H1 (cell line): ENCODE measurements around the gene BIN1. TPM values are rescaled to one million over a fixed set of nuclear protein-coding genes. Genes with fewer than 3 reads are reported as not detected.

Experiments
- CTCF ChIA-PET: fragments of 300-600 bp; sonication (Branson Sonifier 250); formaldehyde crosslinking; loops from one replicate; lab custom pipeline; 2021; ENCODE audit not compliant: partially characterized antibody; lab: Charles Lee
- POLR2A ChIA-PET: fragments of 300-600 bp; sonication (Branson Sonifier 250); formaldehyde crosslinking; loops from one replicate; lab custom pipeline; 2021; ENCODE audit warnings: inconsistent platforms; ENCODE audit not compliant: partially characterized antibody; lab: Charles Lee
- DNase-seq, 2 experiments: peaks; one replicate each; pipeline versions ENCODE4 v3.0.0 to v3.0.0-alpha.2; 2010 to 2022; ENCODE audit warnings: low spot score in 2 of 2, low read depth in 1 of 2, mixed read lengths in 1 of 2
- FAIRE-seq: peaks from 2 replicates; lab custom pipeline; 2011; peaks lifted over from hg19 to GRCh38; lab: Jason Lieb, UNC
- H2AFZ ChIP-seq: 2 replicates; pipeline ENCODE4 v1.8.1; 2012; ENCODE audit warnings: low read length, inconsistent platforms
- H2AK5ac ChIP-seq: 2 replicates; pipeline ENCODE4 v1.6.1; 2013; ENCODE audit warnings: low read depth, low read length
- H2BK120ac ChIP-seq: replicated peaks from 2 replicates; pipeline ENCODE3; 2013; ENCODE audit warnings: low read depth, low read length, inconsistent platforms
- H2BK12ac ChIP-seq: 2 replicates; pipeline ENCODE4 v1.6.1; 2013; ENCODE audit warnings: low read depth, low read length
- H2BK15ac ChIP-seq: 2 replicates; pipeline ENCODE4 v1.6.1; 2013; ENCODE audit warnings: low read length
- H2BK20ac ChIP-seq: 2 replicates; pipeline ENCODE4 v1.6.1; 2013; ENCODE audit warnings: low read length
- H2BK5ac ChIP-seq: 2 replicates; pipeline ENCODE4 v1.6.1; 2013; ENCODE audit warnings: low read depth, low read length
- H3K14ac ChIP-seq: 2 replicates; pipeline ENCODE4 v1.6.1; 2013; ENCODE audit warnings: inconsistent platforms; ENCODE audit not compliant: insufficient read length
- H3K18ac ChIP-seq: 2 replicates; pipeline ENCODE4 v1.6.1; 2013; ENCODE audit warnings: low read length; ENCODE audit errors: extremely low read depth
- H3K23ac ChIP-seq: 2 replicates; pipeline ENCODE4 v1.6.1; 2013; ENCODE audit warnings: inconsistent platforms; ENCODE audit not compliant: insufficient read length
- H3K23me2 ChIP-seq: 2 replicates; pipeline ENCODE4 v1.6.1; 2013; ENCODE audit warnings: low read depth, low read length
- H3K27ac ChIP-seq: 2 replicates; pipeline ENCODE4 v1.6.1; 2011; ENCODE audit warnings: low read depth, low read length, inconsistent platforms
- H3K27me3 ChIP-seq, 4 experiments: replicated peaks in 1 of 4; 1 replicate in 1 of 4; 2 replicates in 3 of 4; pipeline versions ENCODE4 v1.6.1 to v1.8.1; 2011 to 2013; ENCODE audit warnings: low read length in 3 of 4, mild to moderate bottlenecking in 3 of 4, inconsistent platforms in 2 of 4, mixed read lengths in 2 of 4, moderate library complexity in 1 of 4; ENCODE audit not compliant: control insufficient read depth in 3 of 4, insufficient read depth in 3 of 4; ENCODE audit errors: extremely low read depth in 1 of 4
- H3K36me3 ChIP-seq, 4 experiments: 2 replicates each; pipeline versions ENCODE4 v1.6.1 to v1.8.1; 2011 to 2013; ENCODE audit warnings: mild to moderate bottlenecking in 4 of 4, low read length in 3 of 4, moderate library complexity in 2 of 4, control low read depth in 1 of 4, inconsistent platforms in 1 of 4; ENCODE audit not compliant: insufficient read depth in 4 of 4, control insufficient read depth in 2 of 4
- H3K4ac ChIP-seq: replicated peaks from 2 replicates; pipeline ENCODE3; 2013; ENCODE audit warnings: low read length, low read depth, mixed read lengths, inconsistent platforms; ENCODE audit not compliant: insufficient read length
- H3K4me1 ChIP-seq, 4 experiments: replicated peaks in 1 of 4; 1 replicate in 1 of 4; 2 replicates in 3 of 4; pipeline versions ENCODE4 v1.6.1 to v1.8.1; 2011 to 2013; ENCODE audit warnings: low read length in 3 of 4, inconsistent platforms in 2 of 4, mixed read lengths in 1 of 4; ENCODE audit not compliant: insufficient read depth in 4 of 4, control insufficient read depth in 3 of 4
- H3K4me2 ChIP-seq, 2 experiments: 2 replicates each; pipeline versions ENCODE4 v1.6.1 to v1.8.1; 2011 to 2013; ENCODE audit warnings: low read depth in 2 of 2, low read length in 2 of 2, control low read depth in 1 of 2, inconsistent platforms in 1 of 2, mild to moderate bottlenecking in 1 of 2; ENCODE audit not compliant: insufficient read depth in 1 of 2
- H3K4me3 ChIP-seq, 4 experiments: fragments of 200-600, 300-600 bp in 1 of 4; sonication (generic), shearing (Covaris generic), sonication (Bioruptor Twin) in 1 of 4; 2 replicates each; pipeline versions ENCODE4 v1.5.1 to v1.8.1; 2011 to 2016; ENCODE audit warnings: low read length in 4 of 4, low read depth in 3 of 4, control low read depth in 2 of 4, inconsistent platforms in 2 of 4, mild to moderate bottlenecking in 2 of 4, mixed read lengths in 1 of 4, moderate library complexity in 1 of 4; ENCODE audit not compliant: insufficient read depth in 2 of 4; ENCODE audit errors: extremely low read depth in 1 of 4
- H3K56ac ChIP-seq: replicated peaks from 2 replicates; pipeline ENCODE3; 2013; ENCODE audit warnings: low read depth, mild to moderate bottlenecking, mixed read lengths, low read length, inconsistent platforms; ENCODE audit not compliant: insufficient read length
- H3K79me1 ChIP-seq: 2 replicates; pipeline ENCODE4 v1.6.1; 2013; ENCODE audit warnings: low read depth, low read length, control low read depth
- H3K79me2 ChIP-seq, 2 experiments: 2 replicates each; pipeline versions ENCODE4 v1.6.1 to v1.8.1; 2012 to 2013; ENCODE audit warnings: low read length in 2 of 2, mild to moderate bottlenecking in 2 of 2, inconsistent platforms in 1 of 2; ENCODE audit not compliant: insufficient read depth in 2 of 2, control insufficient read depth in 1 of 2
- H3K9ac ChIP-seq, 4 experiments: replicated peaks in 1 of 4; 1 replicate in 1 of 4; 2 replicates in 3 of 4; pipeline versions ENCODE4 v1.6.1 to v1.8.1; 2011 to 2013; ENCODE audit warnings: low read depth in 3 of 4, low read length in 3 of 4, control low read depth in 2 of 4, mild to moderate bottlenecking in 2 of 4, moderate library complexity in 2 of 4, inconsistent platforms in 1 of 4; ENCODE audit errors: extremely low read depth in 1 of 4
- H3K9me3 ChIP-seq, 2 experiments: 2 replicates each; pipeline versions ENCODE4 v1.6.1 to v1.8.1; 2012 to 2013; ENCODE audit warnings: mild to moderate bottlenecking in 2 of 2, moderate library complexity in 2 of 2, control low read depth in 1 of 2, inconsistent platforms in 1 of 2, low read depth in 1 of 2, low read length in 1 of 2, mixed read lengths in 1 of 2; ENCODE audit not compliant: insufficient read depth in 2 of 2
- H4K20me1 ChIP-seq, 2 experiments: replicated peaks in 1 of 2; 2 replicates each; pipeline versions ENCODE3 to v1.8.1; 2011 to 2013; ENCODE audit warnings: inconsistent platforms in 2 of 2, low read length in 2 of 2, mild to moderate bottlenecking in 1 of 2; ENCODE audit not compliant: insufficient read depth in 2 of 2, control insufficient read depth in 1 of 2
- H4K5ac ChIP-seq: 2 replicates; pipeline ENCODE4 v1.6.1; 2013; ENCODE audit warnings: low read length, low read depth, mixed read lengths, inconsistent platforms; ENCODE audit not compliant: insufficient read length
- H4K8ac ChIP-seq: 2 replicates; pipeline ENCODE4 v1.8.0; 2013; ENCODE audit warnings: mild to moderate bottlenecking, moderate library complexity, low read length, inconsistent platforms; ENCODE audit not compliant: insufficient read depth; ENCODE audit errors: extremely low read depth
- H4K91ac ChIP-seq: replicated peaks from 2 replicates; pipeline ENCODE3; 2013; ENCODE audit warnings: low read length, mixed read lengths, inconsistent platforms; ENCODE audit not compliant: insufficient read length
- NANOG ChIP-seq: IDR thresholded peaks from 2 replicates; pipeline ENCODE4 v1.6.1; 2011; ENCODE audit warnings: low read length, low read depth, mild to moderate bottlenecking, inconsistent platforms; ENCODE audit not compliant: insufficient read depth, poor library complexity, severe bottlenecking
- RXRA ChIP-seq: IDR thresholded peaks from 2 replicates; pipeline ENCODE4 v1.6.1; 2011; ENCODE audit warnings: low read depth, mild to moderate bottlenecking, low read length, moderate library complexity; ENCODE audit not compliant: insufficient read depth
- WGBS, 2 experiments: shearing (Covaris generic) in 1 of 2; methylation state at CpG; one replicate each; pipeline versions ENCODE4 v1.1.6 to v1.1.7; 2013 to 2015; ENCODE audit warnings: low lambda C conversion rate in 2 of 2, mixed read lengths in 2 of 2, inconsistent platforms in 1 of 2, low coverage in 1 of 2, missing lambda C conversion rate in 1 of 2; ENCODE audit not compliant: insufficient replicate concordance in 2 of 2, insufficient coverage in 1 of 2, insufficient read length in 1 of 2; ENCODE audit errors: extremely low coverage in 1 of 2, missing lambda C conversion rate in 1 of 2; 5-methylcytosine and 5-hydroxymethylcytosine counted together
- polyA plus RNA-seq, 7 experiments: library from polyadenylated mRNA; depleted of rRNA in 3 of 7; stranded (reverse) in 5 of 7; unstranded in 2 of 7; fragments of >200 nt in 5 of 7; fragments of 200-250 nt in 2 of 7; gene quantifications; 1 replicate in 5 of 7; 2 replicates in 1 of 7; 4 replicates in 1 of 7; pipeline versions ENCODE4 v1.2.1 to v1.2.3, GENCODE V29; 2011 to 2013; ENCODE audit warnings: missing spikeins in 2 of 7, mixed read lengths in 2 of 7
- total RNA-seq: library from RNA; stranded (reverse); fragmentation: NEBNext Ultra II Directional; extraction: Animal tissue kit (Norgen Biotek cat#: 25700); gene quantifications from 2 replicates; pipeline ENCODE4 v1.2.1, GENCODE V29; 2021

Gene BIN1
- total and polyA plus RNA-seq, 2 of the 8 experiments (the other 6 are each of a cell fraction or from before 2014, with no cell fraction given), result 23.6 to 35.6 TPM

- FAIRE-seq, result no peak
- CTCF ChIA-PET, result interaction anchor here (0.7 to 12.7 kb wide), 11 partner anchors 10 to 107 kb away, joined by 3 to 132 read pairs (median 8); partner anchors contain the start of gene BIN1
Measured at GRCh38 chr2:127069536-127069935, 37.4 kb downstream of the BIN1 start.

More at GRCh38 chr2:127069536-127069935, 37.4 kb downstream of the BIN1 start:
- Histone ChIP-seq H3K56ac (no peak overlapping the region), H4K5ac (no peak overlapping the region), H3K27ac (no peak overlapping the region), H3K4me2 (no peak overlapping the region), H2BK15ac (no peak overlapping the region), H2BK12ac (no peak overlapping the region), H3K4ac (no peak overlapping the region), H2BK20ac (no peak overlapping the region), H3K14ac (no peak overlapping the region), H3K23me2 (no peaks in the 10 kb centered on the region), H4K20me1 (peaks cover 0 to 10% of the 10 kb centered on the region in 2 experiments), H3K9ac (no peak overlapping the region), H4K8ac (no peak overlapping the region), H2BK120ac (no peak overlapping the region), H3K27me3 (peaks cover 0 to 3% (median 0%) of the 10 kb centered on the region in 4 experiments; a peak in 1 of 7 replicates), H4K91ac (no peak overlapping the region), H3K4me3 (no peak overlapping the region), H3K36me3 (peaks cover 0 to 4% (median 0%) of the 10 kb centered on the region in 4 experiments; a peak in 2 of 8 replicates), H3K79me1 (no peaks in the 10 kb centered on the region; the same call in 1 of the 2 replicates), H2AFZ (no peak overlapping the region), H3K18ac (no peak overlapping the region; the same call in 1 of the 2 replicates), H2BK5ac (no peak overlapping the region), H3K23ac (no peak overlapping the region), H3K9me3 (no peaks in the 10 kb centered on the region), H3K4me1 (peaks cover 0 to 12% (median 6%) of the 10 kb centered on the region in 4 experiments; a peak in 5 of 7 replicates), H3K79me2 (no peaks in the 10 kb centered on the region), H2AK5ac (no peak overlapping the region)
- 94% methylated on average over 11 of the region's 11 CpGs; no CpG with 5 or more reads in 1 of the 2 experiments for WGBS, 2 experiments
- DNase-seq, result no peak
- POLR2A ChIA-PET, result interaction anchor here (1.5 kb wide), 1 partner anchor 18 kb away, joined by 3 read pairs; no protein-coding TSS in a partner anchor
- TF ChIP-seq RXRA (no peak), NANOG (no peak)
